ENCODE results near the gene MC1R. TPM values are rescaled to one million over a fixed set of nuclear protein-coding genes. Genes with fewer than 3 reads are reported as not detected.

Gene MC1R
- total and polyA plus RNA-seq, 2 of the 8 experiments (the other 6 are each of a cell fraction or from before 2014, with no cell fraction given): 2.2 to 2.9 TPM

GRCh38 chr16:89913408-89914387, 5.0 kb upstream of the MC1R start:
- H3K23ac ChIP-seq (ENCODE audit: insufficient read length): no peak overlapping the region

More at GRCh38 chr16:89913408-89914387, 5.0 kb upstream of the MC1R start:
- no peak overlapping the region for H4K5ac ChIP-seq (ENCODE audit: insufficient read length, low read depth, low read length)
- no peak overlapping the region for H3K18ac ChIP-seq (ENCODE audit: extremely low read depth, low read length)
- H2BK15ac ChIP-seq (ENCODE audit: low read length): no peak overlapping the region
- H3K79me1 ChIP-seq (ENCODE audit: low read depth, low read length): no peaks in the 10 kb centered on the region
- H3K9ac ChIP-seq (replicated peaks in 1 of 4; ENCODE audit: extremely low read depth in 1 of 4, low read depth in 3 of 4, low read length in 3 of 4): no peak overlapping the region
- ChIA-PET CTCF (ENCODE audit: partially characterized antibody) (no interaction called here), POLR2A (ENCODE audit: partially characterized antibody) (interaction anchor here (1.0 to 6.5 kb wide), 3 partner anchors 9 to 37 kb away, joined by 3 to 71 read pairs (median 3); partner anchors contain the start of gene TUBB3)
- no peak overlapping the region for H4K91ac ChIP-seq (replicated peaks; ENCODE audit: insufficient read length, low read length)
- no peak overlapping the region for H3K27ac ChIP-seq (ENCODE audit: low read depth, low read length)
- H2BK5ac ChIP-seq (ENCODE audit: low read depth, low read length): peak overlapping the region; percentile 55; the same call in 1 of the 2 replicates
- FAIRE-seq (no peak), DNase-seq (ENCODE audit: low read depth in 1 of 2, low spot score in 2 of 2) (no peak)
- H3K56ac ChIP-seq (replicated peaks; ENCODE audit: insufficient read length, low read depth, low read length): no peak overlapping the region
- H2AK5ac ChIP-seq (ENCODE audit: low read depth, low read length): 0 out of 2 replicates have a peak overlapping the region, but pooled peaks have one; percentile 56
- H3K27me3 ChIP-seq (replicated peaks in 1 of 4; ENCODE audit: control insufficient read depth in 3 of 4, extremely low read depth in 1 of 4, insufficient read depth in 3 of 4, low read length in 3 of 4): peaks cover 0 to under 1% (median under 1%) of the 10 kb centered on the region in 4 experiments; a peak in 4 of 7 replicates
- peaks cover 0 to 5% (median 2%) of the 10 kb centered on the region in 4 experiments; a peak in 5 of 7 replicates for H3K4me1 ChIP-seq (replicated peaks in 1 of 4; ENCODE audit: control insufficient read depth in 3 of 4, insufficient read depth in 4 of 4, low read length in 3 of 4)
- H4K8ac ChIP-seq (ENCODE audit: extremely low read depth, insufficient read depth, low read length): no peak overlapping the region
- H3K79me2 ChIP-seq (ENCODE audit: control insufficient read depth in 1 of 2, insufficient read depth in 2 of 2, low read length in 2 of 2): no peaks in the 10 kb centered on the region
- peaks cover 0 to 6% (median 0%) of the 10 kb centered on the region in 4 experiments; a peak in 3 of 8 replicates for H3K36me3 ChIP-seq (ENCODE audit: control insufficient read depth in 2 of 4, insufficient read depth in 4 of 4, low read length in 3 of 4)
- no peaks in the 10 kb centered on the region for H3K9me3 ChIP-seq (ENCODE audit: insufficient read depth in 2 of 2, low read depth in 1 of 2, low read length in 1 of 2)
- TF ChIP-seq SIX5 (IDR thresholded peaks at IDR 0.05; ENCODE audit: low read depth, low read length): no peak
- no peak for TF ChIP-seq SUZ12 (IDR thresholded peaks at IDR 0.05; ENCODE audit: low read length)
- TF ChIP-seq POU5F1 (IDR thresholded peaks at IDR 0.05; ENCODE audit: low read depth, low read length): no peak
- TF ChIP-seq EGR1 (IDR thresholded peaks at IDR 0.05; ENCODE audit: borderline replicate concordance, low read depth, low read length): no peak
- no peak for TF ChIP-seq FOSL1 (IDR thresholded peaks at IDR 0.05; ENCODE audit: insufficient read depth, low read depth, low read length)
- no peak for TF ChIP-seq CEBPB (IDR thresholded peaks at IDR 0.05; ENCODE audit: low read depth, low read length)
- no peak for TF ChIP-seq YY1 (IDR thresholded peaks at IDR 0.05; ENCODE audit: low read depth, low read length)
- TF ChIP-seq RNF2 (IDR thresholded peaks at IDR 0.05; ENCODE audit: borderline replicate concordance, low read depth, low read length, missing control alignments, poor library complexity, severe bottlenecking): no peak
- TF ChIP-seq ZNF274 (IDR thresholded peaks at IDR 0.05; ENCODE audit: borderline replicate concordance, extremely low read depth, low read length): no peak
- TF ChIP-seq MAX (IDR thresholded peaks at IDR 0.05): no peak
- no peak overlapping the region for H3K4ac ChIP-seq (replicated peaks; ENCODE audit: insufficient read length, low read depth, low read length)
- no peak overlapping the region for H2AFZ ChIP-seq (ENCODE audit: low read length)
- no peak overlapping the region for H3K14ac ChIP-seq (ENCODE audit: insufficient read length)
- peak overlapping the region; percentile 88; the same call in 1 of the 2 replicates for H2BK12ac ChIP-seq (ENCODE audit: low read depth, low read length)
- no peak overlapping the region for H2BK120ac ChIP-seq (replicated peaks; ENCODE audit: low read depth, low read length)
- H3K23me2 ChIP-seq (ENCODE audit: low read depth, low read length): peaks cover 9% of the 10 kb centered on the region; the same call in 1 of the 2 replicates
- H3K4me3 ChIP-seq (ENCODE audit: extremely low read depth in 1 of 4, insufficient read depth in 2 of 4, low read depth in 3 of 4, low read length in 4 of 4): no peak overlapping the region
- 90% methylated on average over 30 of the region's 30 CpGs; no CpG with 5 or more reads in 1 of the 2 experiments for WGBS, 2 experiments (ENCODE audit: extremely low coverage in 1 of 2, insufficient coverage in 1 of 2, insufficient read length in 1 of 2, insufficient replicate concordance in 2 of 2, low coverage in 1 of 2, low lambda C conversion rate in 2 of 2, missing lambda C conversion rate in 1 of 2)
- H4K20me1 ChIP-seq (replicated peaks in 1 of 2; ENCODE audit: control insufficient read depth in 1 of 2, insufficient read depth in 2 of 2, low read length in 2 of 2): peaks cover 0 to 4% of the 10 kb centered on the region in 2 experiments
- no peak overlapping the region for H2BK20ac ChIP-seq (ENCODE audit: low read length)
- H3K4me2 ChIP-seq (ENCODE audit: insufficient read depth in 1 of 2, low read depth in 2 of 2, low read length in 2 of 2): no peak overlapping the region
